ENCODE results near the gene LSM7.

DNA sequence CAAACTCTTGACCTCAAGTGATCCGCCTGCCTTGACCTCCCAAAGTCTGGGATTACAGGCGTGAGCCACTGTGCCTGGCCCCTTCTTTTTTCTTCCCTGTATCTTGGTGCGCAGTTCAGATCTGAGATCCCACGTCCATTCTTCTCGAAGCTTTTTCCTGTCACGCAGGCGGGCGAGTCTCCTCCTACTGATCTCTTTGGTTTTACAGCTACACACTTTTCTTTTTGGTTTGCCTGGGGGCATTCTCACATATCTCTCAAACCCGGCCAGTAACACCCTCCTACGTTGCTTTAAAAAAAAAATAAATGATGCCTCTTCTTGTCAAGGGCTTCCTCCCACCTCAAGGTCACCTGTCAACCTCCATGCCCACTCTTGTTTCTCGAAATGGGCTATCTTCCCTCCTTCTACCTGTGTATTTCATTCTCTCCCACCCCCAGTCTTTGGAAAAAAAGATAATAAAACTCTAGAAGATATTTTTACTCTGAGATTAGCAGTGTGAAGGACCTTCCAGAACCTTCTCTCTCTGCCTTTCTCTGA is 43.8 kb upstream of the LSM7 start:
- TF ChIP-seq CTCF (IDR thresholded peaks at IDR 0.05) (no peak), POLR2A (IDR thresholded peaks at IDR 0.05) (no peak)
